22Rv1 (cell line): ENCODE data around the gene PKHD1.

Experiments used
- H3K27ac ChIP-seq: fragments of 450-650 bp; 2 replicates; pipeline ENCODE4 v1.5.1; 2017
- ZFX ChIP-seq: fragments of 450-650 bp; IDR thresholded peaks from 2 replicates; pipeline ENCODE4 v1.6.1; 2017; ENCODE audit warnings: antibody characterized with exemption, borderline replicate concordance
- TF ChIP-seq, protein P1 (sequence below): fragments of 450-650 bp; IDR thresholded peaks from 2 replicates; pipeline ENCODE4 v1.5.1; 2017; ENCODE audit warnings: mild to moderate bottlenecking

Gene PKHD1

DNA sequence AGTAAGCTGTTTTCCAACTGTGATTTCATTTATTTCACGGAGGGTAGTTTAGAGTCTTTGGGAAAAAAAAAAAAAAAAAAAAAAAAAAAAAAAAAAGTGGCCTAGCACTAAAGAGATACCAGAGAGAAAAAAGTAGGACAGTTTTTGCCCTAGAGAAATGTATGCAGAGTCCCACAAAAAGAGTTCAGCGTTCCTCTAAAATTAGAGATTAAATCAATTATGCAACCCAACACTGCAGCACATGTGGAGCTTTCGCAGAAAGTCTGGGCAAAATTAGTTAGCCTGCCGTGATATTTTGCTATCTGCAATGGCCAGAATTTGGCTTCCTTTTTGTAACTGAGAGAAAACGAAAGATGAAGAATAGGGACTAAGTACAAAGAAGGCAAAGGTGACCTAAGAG is 309.8 kb downstream of the PKHD1 start:
- no peak for TF ChIP-seq ZFX
- TF ChIP-seq, protein P1, sequence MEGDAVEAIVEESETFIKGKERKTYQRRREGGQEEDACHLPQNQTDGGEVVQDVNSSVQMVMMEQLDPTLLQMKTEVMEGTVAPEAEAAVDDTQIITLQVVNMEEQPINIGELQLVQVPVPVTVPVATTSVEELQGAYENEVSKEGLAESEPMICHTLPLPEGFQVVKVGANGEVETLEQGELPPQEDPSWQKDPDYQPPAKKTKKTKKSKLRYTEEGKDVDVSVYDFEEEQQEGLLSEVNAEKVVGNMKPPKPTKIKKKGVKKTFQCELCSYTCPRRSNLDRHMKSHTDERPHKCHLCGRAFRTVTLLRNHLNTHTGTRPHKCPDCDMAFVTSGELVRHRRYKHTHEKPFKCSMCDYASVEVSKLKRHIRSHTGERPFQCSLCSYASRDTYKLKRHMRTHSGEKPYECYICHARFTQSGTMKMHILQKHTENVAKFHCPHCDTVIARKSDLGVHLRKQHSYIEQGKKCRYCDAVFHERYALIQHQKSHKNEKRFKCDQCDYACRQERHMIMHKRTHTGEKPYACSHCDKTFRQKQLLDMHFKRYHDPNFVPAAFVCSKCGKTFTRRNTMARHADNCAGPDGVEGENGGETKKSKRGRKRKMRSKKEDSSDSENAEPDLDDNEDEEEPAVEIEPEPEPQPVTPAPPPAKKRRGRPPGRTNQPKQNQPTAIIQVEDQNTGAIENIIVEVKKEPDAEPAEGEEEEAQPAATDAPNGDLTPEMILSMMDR = no peak
- H3K27ac ChIP-seq = no peak overlapping the region

DNA sequence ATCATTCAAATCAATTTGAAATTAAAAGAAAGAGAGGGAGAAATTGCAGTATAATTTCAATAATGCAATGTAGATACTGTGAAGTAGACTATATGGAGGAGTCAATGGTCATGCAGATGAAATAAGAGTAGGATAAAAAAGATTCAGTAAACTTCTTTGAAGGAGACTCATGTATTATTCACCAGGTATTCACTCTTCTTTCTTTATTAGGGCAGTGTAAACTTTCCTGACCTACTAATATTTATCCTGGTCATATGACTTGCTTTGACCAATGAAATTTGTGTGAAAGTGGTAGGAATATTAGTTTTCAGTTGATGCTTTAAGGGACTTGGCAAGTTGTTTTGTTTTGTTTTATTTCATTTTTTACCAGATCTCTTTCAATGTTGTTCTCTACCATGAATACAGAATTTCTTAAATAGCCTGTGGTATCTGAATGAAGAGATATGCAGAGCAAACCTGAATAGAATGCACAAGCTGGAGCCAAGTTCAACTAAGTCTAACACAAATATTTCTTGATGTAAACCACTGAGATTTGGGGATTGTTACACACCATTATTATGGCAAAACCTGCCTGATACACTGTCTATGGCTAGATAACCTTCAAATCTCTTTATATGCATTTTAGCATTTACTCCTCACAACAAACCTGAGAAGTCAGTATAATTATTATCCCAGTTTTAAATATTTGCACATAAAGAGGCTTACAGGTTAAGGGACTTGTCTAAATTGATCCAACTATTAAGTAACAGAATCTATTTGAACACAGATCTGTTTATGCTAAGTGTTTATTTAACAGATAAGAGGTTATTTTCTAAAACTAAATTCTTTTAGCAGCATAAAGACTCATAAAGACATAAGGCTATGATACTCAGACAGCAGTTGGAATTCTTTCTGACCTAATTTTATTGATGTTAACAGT is 311.2 kb downstream of the PKHD1 start:
- H3K27ac ChIP-seq = no peak overlapping the region
- no peak for TF ChIP-seq ZFX
- TF ChIP-seq, protein P1 = no peak

DNA sequence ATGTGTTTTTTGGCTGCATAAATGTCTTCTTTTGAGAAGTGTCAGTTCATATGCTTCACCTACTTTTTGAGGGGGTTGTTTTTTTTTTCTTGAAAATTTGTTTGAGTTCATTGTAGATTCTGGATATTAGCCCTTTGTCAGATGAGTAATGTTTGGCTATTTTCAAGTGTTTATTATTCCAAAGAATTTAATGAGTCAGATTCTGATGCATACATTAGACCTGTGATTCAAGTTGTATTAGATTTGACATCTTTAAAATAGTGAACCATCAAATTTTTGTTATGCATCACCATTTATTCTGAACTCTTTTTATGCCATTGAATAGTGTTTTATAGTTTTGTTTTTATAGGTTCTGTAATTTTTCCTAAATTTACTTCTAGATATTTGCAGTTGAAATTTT is 319.3 kb downstream of the PKHD1 start:
- TF ChIP-seq, protein P1 = no peak
- TF ChIP-seq ZFX = no peak
- no peak overlapping the region for H3K27ac ChIP-seq

DNA sequence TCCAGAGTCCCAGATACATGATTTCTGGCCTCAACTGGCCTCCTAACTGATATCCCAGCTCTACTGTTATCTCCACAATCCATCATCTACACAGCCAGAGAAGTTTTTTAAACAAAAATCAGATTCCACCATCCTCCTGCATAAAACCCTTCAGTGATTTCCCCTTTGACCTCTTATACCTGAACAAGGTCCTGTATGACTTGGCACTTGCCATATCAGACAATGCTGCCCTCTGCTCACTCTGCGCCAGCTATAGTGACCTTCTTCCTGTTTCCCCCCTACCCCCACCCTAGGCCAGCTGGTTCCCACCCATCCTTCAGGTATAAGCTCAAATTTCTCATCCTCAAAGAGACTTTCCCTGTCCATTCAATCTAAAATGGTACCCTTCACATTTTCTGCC is 322.2 kb downstream of the PKHD1 start:
- TF ChIP-seq, protein P1 = no peak
- TF ChIP-seq ZFX = no peak

DNA sequence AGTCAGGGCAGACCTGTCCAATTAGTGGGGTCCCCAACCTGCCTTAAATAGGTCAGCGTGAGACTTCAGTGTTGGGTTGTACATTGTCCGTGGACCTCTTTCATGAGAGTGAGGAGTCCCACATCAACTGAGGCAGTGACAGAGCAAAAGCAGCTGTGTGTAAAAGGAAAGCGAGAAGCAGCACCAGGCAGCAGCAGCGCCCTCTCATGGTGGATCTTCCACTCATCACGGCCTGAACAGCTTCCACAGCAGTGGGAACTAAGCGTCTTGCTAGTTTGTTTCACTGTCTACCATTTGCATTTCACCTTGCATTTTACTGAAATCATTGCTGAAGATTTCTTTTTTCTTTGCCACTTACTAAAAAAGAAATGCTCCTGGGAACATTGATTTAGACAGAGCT is 333.8 kb downstream of the PKHD1 start:
- TF ChIP-seq, protein P1 = peak; percentile 80
- no peak for TF ChIP-seq ZFX
- no peak overlapping the region for H3K27ac ChIP-seq

More for the DNA sequence above, 322.2 kb downstream of the PKHD1 start:
- H3K27ac ChIP-seq = 0 out of 2 replicates have a peak overlapping the region, but pooled peaks have one; percentile 11

DNA sequence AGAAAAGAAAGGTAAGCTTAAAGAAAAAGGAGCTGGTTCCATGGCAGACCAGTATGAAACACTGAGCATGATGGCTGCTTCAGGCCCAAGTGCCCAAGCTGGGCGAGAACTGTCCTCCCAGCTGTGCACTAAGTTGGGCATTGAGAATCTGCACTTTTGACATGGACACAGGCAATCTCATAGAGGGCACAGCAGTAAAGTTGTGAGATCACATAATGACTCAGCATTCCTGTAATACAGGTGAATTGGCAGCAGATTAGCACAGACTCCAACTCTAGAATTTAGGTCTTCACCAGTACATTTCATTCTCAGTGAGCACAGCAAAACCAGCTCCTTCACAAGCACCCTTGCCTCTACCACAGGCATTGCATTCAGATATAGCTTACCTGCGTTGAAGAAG is 343.4 kb downstream of the PKHD1 start:
- peak overlapping the region; percentile 1; the same call in 1 of the 2 replicates for H3K27ac ChIP-seq
- no peak for TF ChIP-seq ZFX
- TF ChIP-seq, protein P1 = no peak

DNA sequence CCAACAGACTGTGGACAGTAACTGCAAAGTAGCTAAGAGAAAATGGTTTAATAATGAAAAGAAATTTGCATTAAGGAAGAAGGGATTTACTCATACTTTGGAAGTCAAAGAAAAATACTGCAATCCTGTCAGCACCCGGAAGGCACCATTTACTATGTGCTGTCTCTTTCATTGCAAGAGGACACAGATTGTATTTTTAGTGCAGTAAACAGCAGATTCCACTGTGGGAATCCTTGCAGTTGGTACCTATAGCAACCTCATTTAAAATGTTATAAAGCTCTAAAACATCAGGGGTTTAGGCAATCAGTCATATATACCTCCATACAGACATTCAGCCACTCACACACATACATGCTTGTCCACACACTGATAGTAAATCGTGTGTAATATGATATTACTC is 346.8 kb downstream of the PKHD1 start:
- H3K27ac ChIP-seq = no peak overlapping the region
- no peak for TF ChIP-seq ZFX
- TF ChIP-seq, protein P1 = no peak
